GM19438 (cell line): Measurements from ENCODE around the gene CASKIN1.

ENCODE experiments used
- ATAC-seq: cut with Tn5 transposase; IDR thresholded peaks from one replicate; pipeline ENCODE4 v1.9.1; 2021; ENCODE audit warnings: low read depth; ENCODE audit not compliant: unreplicated experiment

CASKIN1 gene

GRCh38 chr16:2233046-2233775 is 36.8 kb upstream of the CASKIN1 start:
- no peak for ATAC-seq

- ATAC-seq: no peak
Measured at GRCh38 chr16:2232094-2232990, 35.9 kb upstream of the CASKIN1 start.

GRCh38 chr16:2231016-2231931 is 34.9 kb upstream of the CASKIN1 start:
- no peak for ATAC-seq

- ATAC-seq: no peak
Measured at GRCh38 chr16:2230376-2230775, 34.0 kb upstream of the CASKIN1 start.

GRCh38 chr16:2229632-2230250 is 33.3 kb upstream of the CASKIN1 start:
- no peak for ATAC-seq

- no peak for ATAC-seq
Measured at GRCh38 chr16:2229091-2229490, 32.7 kb upstream of the CASKIN1 start.

GRCh38 chr16:2228161-2228824 is 31.9 kb upstream of the CASKIN1 start:
- no peak for ATAC-seq

GRCh38 chr16:2226918-2227317 is 30.5 kb upstream of the CASKIN1 start:
- no peak for ATAC-seq

GRCh38 chr16:2226245-2226793 is 29.9 kb upstream of the CASKIN1 start:
- no peak for ATAC-seq

- ATAC-seq: peak; percentile 8
Measured at GRCh38 chr16:2223942-2224486, 27.6 kb upstream of the CASKIN1 start.

- ATAC-seq: peak; percentile 92
Measured at GRCh38 chr16:2223221-2223941, 27.0 kb upstream of the CASKIN1 start, which contains the start of gene E4F1. E4F1 (plus strand) TSS chr16:2223591; CDS start chr16:2223614, 23 bp downstream.

- no peak for ATAC-seq
Measured at GRCh38 chr16:2216330-2216729, 19.9 kb upstream of the CASKIN1 start.

GRCh38 chr16:2214719-2214968 is 18.2 kb upstream of the CASKIN1 start, which contains the start of gene PGP:
PGP (minus strand) TSS chr16:2214840; CDS start chr16:2214777, 63 bp downstream.
- peak; percentile 82 for ATAC-seq

- no peak for ATAC-seq
Measured at GRCh38 chr16:2213817-2214718, 17.7 kb upstream of the CASKIN1 start.

GRCh38 chr16:2212362-2213324 is 16.2 kb upstream of the CASKIN1 start:
- ATAC-seq: no peak

GRCh38 chr16:2211923-2212347 is 15.5 kb upstream of the CASKIN1 start:
- ATAC-seq: no peak
